Naive B cell (primary cell): ENCODE measurements around the gene KSR1. TPM values are rescaled to one million over a fixed set of nuclear protein-coding genes. Genes with fewer than 3 reads are reported as not detected.
"Not testable (repeated sequence)": the region's sequence is repeated elsewhere in the genome, so short reads cannot be mapped to it uniquely, and the experiment has no call there.

Source experiments
- ATAC-seq, 2 donors: fragments of 150-1000 bp; cut with Tn5 transposase; 2 replicates each; pipeline ENCODE4 v1.10.0; 2021; ENCODE audit warnings: low read depth in 2 of 2, mild to moderate bottlenecking in 2 of 2, moderate library complexity in 2 of 2
- DNase-seq: peaks from one replicate; pipeline ENCODE4 v3.0.0; 2022
- H3K27ac Mint-ChIP-seq, 6 donors: one replicate each; pipeline ENCODE4 v1.8.0; 2020 to 2022; ENCODE audit warnings: mild to moderate bottlenecking in 6 of 6, mixed read lengths in 6 of 6, moderate library complexity in 5 of 6, inconsistent platforms in 2 of 6
- H3K27me3 Mint-ChIP-seq, 3 donors: one replicate each; pipeline ENCODE4 v1.8.0; 2021 to 2022; ENCODE audit warnings: mixed read lengths in 3 of 3, mild to moderate bottlenecking in 1 of 3
- H3K36me3 Mint-ChIP-seq, 2 donors: one replicate each; pipeline ENCODE4 v1.8.0; 2020 to 2022; ENCODE audit warnings: mixed read lengths in 2 of 2, inconsistent platforms in 1 of 2, mild to moderate bottlenecking in 1 of 2
- H3K4me1 Mint-ChIP-seq, 3 donors: one replicate each; pipeline ENCODE4 v1.8.0; 2020 to 2022; ENCODE audit warnings: mixed read lengths in 3 of 3, inconsistent platforms in 1 of 3, mild to moderate bottlenecking in 1 of 3, moderate library complexity in 1 of 3
- H3K4me3 Mint-ChIP-seq, 8 donors: one replicate each; pipeline ENCODE4 v1.8.0; 2020 to 2022; ENCODE audit warnings: mild to moderate bottlenecking in 8 of 8, mixed read lengths in 8 of 8, moderate library complexity in 8 of 8, inconsistent platforms in 2 of 8
- H3K9me3 Mint-ChIP-seq, 7 donors: one replicate each; pipeline ENCODE4 v1.8.0; 2020 to 2022; ENCODE audit warnings: mixed read lengths in 7 of 7, mild to moderate bottlenecking in 5 of 7, inconsistent platforms in 2 of 7, moderate library complexity in 1 of 7
- polyA plus RNA-seq, 6 donors: library from polyadenylated mRNA; unstranded; fragments of 300-500 nt; fragmentation: Illumina TruSeq; gene quantifications; one replicate each; pipeline ENCODE4 v1.2.3, GENCODE V29; 2021; ENCODE audit warnings: low read depth in 6 of 6

KSR1 gene
- polyA plus RNA-seq, 6 donors from 2014 or later, result 0.38 to 4.4 (median 2.3) TPM

- H3K36me3 Mint-ChIP-seq, result no peaks in the 10 kb centered on the region
- H3K27ac Mint-ChIP-seq, result no peak overlapping the region
- H3K27me3 Mint-ChIP-seq, result peaks cover 0 to 8% (median 0%) of the 10 kb centered on the region in 3 donors
- ATAC-seq, result no peak
- no peaks in the 10 kb centered on the region for H3K9me3 Mint-ChIP-seq
- no peak overlapping the region for H3K4me3 Mint-ChIP-seq
- H3K4me1 Mint-ChIP-seq, result peaks cover 5 to 14% (median 6%) of the 10 kb centered on the region in 3 donors
- DNase-seq, result no peak
Observed at GRCh38 chr17:27654136-27654535, 197.9 kb downstream of the KSR1 start.

GRCh38 chr17:27654654-27655524 lies 198.6 kb downstream of the KSR1 start:
- H3K27me3 Mint-ChIP-seq, result peaks cover 0 to 13% (median 0%) of the 10 kb centered on the region in 3 donors

GRCh38 chr17:27655525-27656111 lies 199.4 kb downstream of the KSR1 start:
- H3K27ac Mint-ChIP-seq, H3K36me3 Mint-ChIP-seq, H3K9me3 Mint-ChIP-seq: not testable (repeated sequence)

More at GRCh38 chr17:27654654-27655524, 198.6 kb downstream of the KSR1 start:
- Mint-ChIP-seq H3K27ac (peak overlapping the region in 1 of 6 donors; percentile 27), H3K9me3 (no peaks in the 10 kb centered on the region), H3K4me3 (peak overlapping the region in 1 of 8 donors; percentile 35), H3K36me3 (no peaks in the 10 kb centered on the region), H3K4me1 (peaks cover 5 to 14% (median 6%) of the 10 kb centered on the region in 3 donors)
- ATAC-seq (peak; percentile 79 to 81), DNase-seq (peak; percentile 55)

GRCh38 chr17:27656620-27657019 lies 200.4 kb downstream of the KSR1 start:
- not testable (repeated sequence) for H3K4me3 Mint-ChIP-seq, DNase-seq, H3K9me3 Mint-ChIP-seq, ATAC-seq, H3K36me3 Mint-ChIP-seq, H3K27ac Mint-ChIP-seq
- peaks cover 5 to 10% (median 6%) of the 10 kb centered on the region in 3 donors for H3K4me1 Mint-ChIP-seq
- H3K27me3 Mint-ChIP-seq, result peaks cover 0 to 13% (median 0%) of the 10 kb centered on the region in 3 donors

More at GRCh38 chr17:27655525-27656111, 199.4 kb downstream of the KSR1 start:
- ATAC-seq, DNase-seq, H3K4me3 Mint-ChIP-seq: not testable (repeated sequence)
- peaks cover 5 to 14% (median 6%) of the 10 kb centered on the region in 3 donors for H3K4me1 Mint-ChIP-seq
- peaks cover 0 to 13% (median 0%) of the 10 kb centered on the region in 3 donors for H3K27me3 Mint-ChIP-seq

GRCh38 chr17:27657620-27658019 lies 201.4 kb downstream of the KSR1 start:
- H3K9me3 Mint-ChIP-seq, result no peaks in the 10 kb centered on the region
- no peak overlapping the region for H3K27ac Mint-ChIP-seq
- H3K4me3 Mint-ChIP-seq, result no peak overlapping the region
- H3K27me3 Mint-ChIP-seq, result peaks cover 0 to 18% (median 7%) of the 10 kb centered on the region in 3 donors
- peaks cover 5 to 9% (median 6%) of the 10 kb centered on the region in 3 donors for H3K4me1 Mint-ChIP-seq
- DNase-seq (no peak), ATAC-seq (no peak)
- no peaks in the 10 kb centered on the region for H3K36me3 Mint-ChIP-seq

GRCh38 chr17:27659683-27660082 lies 203.4 kb downstream of the KSR1 start:
- Mint-ChIP-seq H3K4me1 (peaks cover 2 to 3% (median 2%) of the 10 kb centered on the region in 3 donors), H3K27me3 (peaks cover 0 to 16% (median 9%) of the 10 kb centered on the region in 3 donors), H3K9me3 (no peaks in the 10 kb centered on the region), H3K27ac (no peak overlapping the region), H3K4me3 (peak overlapping the region in 1 of 8 donors; percentile 33), H3K36me3 (no peaks in the 10 kb centered on the region)
- no peak for DNase-seq
- no peak for ATAC-seq

GRCh38 chr17:27660436-27660835 lies 204.2 kb downstream of the KSR1 start:
- H3K36me3 Mint-ChIP-seq, result no peaks in the 10 kb centered on the region
- no peaks in the 10 kb centered on the region for H3K4me1 Mint-ChIP-seq
- DNase-seq (no peak), ATAC-seq (no peak)
- no peaks in the 10 kb centered on the region for H3K9me3 Mint-ChIP-seq
- no peak overlapping the region for H3K4me3 Mint-ChIP-seq
- no peak overlapping the region for H3K27ac Mint-ChIP-seq
- H3K27me3 Mint-ChIP-seq, result peaks cover 0 to 13% (median 9%) of the 10 kb centered on the region in 3 donors

GRCh38 chr17:27663936-27664605 lies 207.8 kb downstream of the KSR1 start:
- no peak overlapping the region for H3K27ac Mint-ChIP-seq
- no peaks in the 10 kb centered on the region for H3K36me3 Mint-ChIP-seq
- no peak for ATAC-seq
- H3K9me3 Mint-ChIP-seq, result no peaks in the 10 kb centered on the region
- no peak for DNase-seq
- no peak overlapping the region for H3K4me3 Mint-ChIP-seq
- no peaks in the 10 kb centered on the region for H3K4me1 Mint-ChIP-seq
- H3K27me3 Mint-ChIP-seq, result peaks cover 0 to 16% (median 9%) of the 10 kb centered on the region in 3 donors

- no peaks in the 10 kb centered on the region for H3K4me1 Mint-ChIP-seq
Observed at GRCh38 chr17:27664606-27664965, 208.3 kb downstream of the KSR1 start.

GRCh38 chr17:27665549-27665948 lies 209.3 kb downstream of the KSR1 start:
- Mint-ChIP-seq H3K36me3 (no peaks in the 10 kb centered on the region), H3K4me1 (no peaks in the 10 kb centered on the region), H3K27ac (no peak overlapping the region), H3K27me3 (peaks cover 0 to 16% (median 9%) of the 10 kb centered on the region in 3 donors), H3K9me3 (no peaks in the 10 kb centered on the region), H3K4me3 (no peak overlapping the region)
- no peak for DNase-seq
- ATAC-seq, result no peak

More at GRCh38 chr17:27664606-27664965, 208.3 kb downstream of the KSR1 start:
- Mint-ChIP-seq H3K9me3 (no peaks in the 10 kb centered on the region), H3K27me3 (peaks cover 0 to 16% (median 9%) of the 10 kb centered on the region in 3 donors), H3K4me3 (no peak overlapping the region), H3K36me3 (no peaks in the 10 kb centered on the region), H3K27ac (no peak overlapping the region)
- DNase-seq (no peak), ATAC-seq (no peak)

GRCh38 chr17:27666270-27666669 lies 210.0 kb downstream of the KSR1 start:
- not testable (repeated sequence) for H3K36me3 Mint-ChIP-seq, H3K4me1 Mint-ChIP-seq, H3K27ac Mint-ChIP-seq, DNase-seq, H3K9me3 Mint-ChIP-seq, H3K4me3 Mint-ChIP-seq, ATAC-seq
- peaks cover 0 to 23% (median 9%) of the 10 kb centered on the region in 3 donors for H3K27me3 Mint-ChIP-seq

- Mint-ChIP-seq H3K4me3 (no peak overlapping the region), H3K27me3 (peaks cover 0 to 29% (median 8%) of the 10 kb centered on the region in 3 donors), H3K36me3 (no peaks in the 10 kb centered on the region), H3K9me3 (no peaks in the 10 kb centered on the region), H3K4me1 (no peaks in the 10 kb centered on the region), H3K27ac (no peak overlapping the region)
- DNase-seq (no peak), ATAC-seq (no peak)
Observed at GRCh38 chr17:27666831-27667560, 210.7 kb downstream of the KSR1 start.
